ENCODE results near the gene FGF12. TPM values are rescaled to one million over a fixed set of nuclear protein-coding genes. Genes with fewer than 3 reads are reported as not detected.

FGF12 gene
- total and polyA plus RNA-seq, 2 donors (not counting 1 experiment from before 2014, with no cell fraction given) = 0.03 TPM; not detected in 1

- Histone ChIP-seq H3K27ac (ENCODE audit: low read length in 2 of 2) (no peak overlapping the region), H3K9me3 (ENCODE audit: control extremely low read depth in 1 of 3, control insufficient read depth in 2 of 3, insufficient read depth in 1 of 3, low read length in 2 of 3) (no peaks in the 10 kb centered on the region), H3K4me1 (ENCODE audit: control insufficient read depth in 2 of 2, insufficient read depth in 2 of 2, low read length in 2 of 2) (no peaks in the 10 kb centered on the region), H4K20me1 (ENCODE audit: control insufficient read depth, insufficient read depth, low read length, poor library complexity, severe bottlenecking) (no peaks in the 10 kb centered on the region), H3K9ac (ENCODE audit: low read length) (no peak overlapping the region), H3K36me3 (replicated peaks in 1 of 2; ENCODE audit: control extremely low read depth in 1 of 2, control insufficient read depth in 1 of 2, extremely low read depth in 1 of 2, insufficient read depth in 2 of 2, low read length in 1 of 2) (no peaks in the 10 kb centered on the region), H3K79me2 (ENCODE audit: control insufficient read depth, insufficient read depth, low read length) (no peaks in the 10 kb centered on the region), H3K4me2 (replicated peaks; ENCODE audit: low read depth, low read length, poor library complexity, severe bottlenecking) (no peak overlapping the region), H3K27me3 (replicated peaks in 1 of 4; ENCODE audit: control extremely low read depth in 1 of 4, control insufficient read depth in 3 of 4, insufficient read depth in 4 of 4, low read length in 3 of 4) (no peaks in the 10 kb centered on the region), H3K4me3 (ENCODE audit: control extremely low read depth in 1 of 5, extremely low read depth in 1 of 5, insufficient read depth in 1 of 5, low read depth in 2 of 5, low read length in 4 of 5) (no peak overlapping the region), H2AFZ (ENCODE audit: insufficient read depth, low read depth, low read length, poor library complexity, severe bottlenecking) (no peak overlapping the region)
- DNase-seq = no peak
- H3K4me3 Mint-ChIP-seq = no peak overlapping the region
- intact Hi-C loops (cut with micrococcal nuclease) = no loop called here
- POLR2A ChIA-PET = no interaction called here
- ATAC-seq (ENCODE audit: low read depth) = no peak
- CTCF ChIA-PET = no interaction called here
- H3K4me1 Mint-ChIP-seq = no peaks in the 10 kb centered on the region
- no peak overlapping the region for H3K27ac Mint-ChIP-seq
- peaks cover 4% of the 10 kb centered on the region for H3K9me3 Mint-ChIP-seq (ENCODE audit: insufficient read depth)
- no peaks in the 10 kb centered on the region for H3K27me3 Mint-ChIP-seq
- no CpG with 5 or more reads among the region's 2 CpGs for WGBS (ENCODE audit: insufficient coverage)
- TF ChIP-seq EZH2 (IDR thresholded peaks at IDR 0.05; ENCODE audit: borderline replicate concordance, insufficient read depth, low read depth, low read length, poor library complexity, severe bottlenecking) = no peak
- TF ChIP-seq CTCF (IDR thresholded peaks at IDR 0.05) = no peak
Observed at GRCh38 chr3:192229866-192230265, 497.5 kb downstream of the FGF12 start.

- Mint-ChIP-seq H3K4me3 (no peak overlapping the region), H3K27me3 (no peaks in the 10 kb centered on the region), H3K27ac (no peak overlapping the region), H3K4me1 (no peaks in the 10 kb centered on the region), H3K9me3 (ENCODE audit: insufficient read depth) (no peaks in the 10 kb centered on the region)
- H4K20me1 ChIP-seq (ENCODE audit: control insufficient read depth, insufficient read depth, low read length, poor library complexity, severe bottlenecking) = no peaks in the 10 kb centered on the region
- TF ChIP-seq CTCF (IDR thresholded peaks at IDR 0.05) (no peak), EZH2 (IDR thresholded peaks at IDR 0.05; ENCODE audit: borderline replicate concordance, insufficient read depth, low read depth, low read length, poor library complexity, severe bottlenecking) (no peak)
- CTCF ChIA-PET = no interaction called here
- intact Hi-C loops (cut with micrococcal nuclease) = no loop called here
- no peaks in the 10 kb centered on the region for H3K79me2 ChIP-seq (ENCODE audit: control insufficient read depth, insufficient read depth, low read length)
- no peak overlapping the region for H3K27ac ChIP-seq (ENCODE audit: low read length in 2 of 2)
- H3K4me1 ChIP-seq (ENCODE audit: control insufficient read depth in 2 of 2, insufficient read depth in 2 of 2, low read length in 2 of 2) = no peaks in the 10 kb centered on the region
- H3K36me3 ChIP-seq (replicated peaks in 1 of 2; ENCODE audit: control extremely low read depth in 1 of 2, control insufficient read depth in 1 of 2, extremely low read depth in 1 of 2, insufficient read depth in 2 of 2, low read length in 1 of 2) = no peaks in the 10 kb centered on the region
- DNase-seq (no peak), ATAC-seq (ENCODE audit: low read depth) (no peak)
- peaks cover 0 to 1% (median 0%) of the 10 kb centered on the region in 3 donors for H3K9me3 ChIP-seq (ENCODE audit: control extremely low read depth in 1 of 3, control insufficient read depth in 2 of 3, insufficient read depth in 1 of 3, low read length in 2 of 3)
- WGBS (ENCODE audit: insufficient coverage) = no CpG with 5 or more reads among the region's 5 CpGs
- H2AFZ ChIP-seq (ENCODE audit: insufficient read depth, low read depth, low read length, poor library complexity, severe bottlenecking) = no peak overlapping the region
- H3K4me3 ChIP-seq (ENCODE audit: control extremely low read depth in 1 of 5, extremely low read depth in 1 of 5, insufficient read depth in 1 of 5, low read depth in 2 of 5, low read length in 4 of 5) = no peak overlapping the region
- no peak overlapping the region for H3K4me2 ChIP-seq (replicated peaks; ENCODE audit: low read depth, low read length, poor library complexity, severe bottlenecking)
- POLR2A ChIA-PET = no interaction called here
- H3K9ac ChIP-seq (ENCODE audit: low read length) = no peak overlapping the region
- no peaks in the 10 kb centered on the region for H3K27me3 ChIP-seq (replicated peaks in 1 of 4; ENCODE audit: control extremely low read depth in 1 of 4, control insufficient read depth in 3 of 4, insufficient read depth in 4 of 4, low read length in 3 of 4)
Observed at GRCh38 chr3:192224634-192225155, 502.6 kb downstream of the FGF12 start.
